A549 treated with ZK216348 at 1 μM for 4 hours (cell line): Measurements from ENCODE around the gene POC5. TPM values are rescaled to one million over a fixed set of nuclear protein-coding genes. Genes with fewer than 3 reads are reported as not detected.

Source experiments
- total RNA-seq: library from RNA; stranded (reverse); fragments of 200-300 nt; extraction: Qiagen RNA extraction; gene quantifications from 5 replicates; pipeline ENCODE4 v1.2.3, GENCODE V29; 2022; ENCODE audit warnings: low read depth

Gene POC5
- 8.8 to 13.9 TPM (median 10.3 TPM) in 5 replicates for total RNA-seq

DNA sequence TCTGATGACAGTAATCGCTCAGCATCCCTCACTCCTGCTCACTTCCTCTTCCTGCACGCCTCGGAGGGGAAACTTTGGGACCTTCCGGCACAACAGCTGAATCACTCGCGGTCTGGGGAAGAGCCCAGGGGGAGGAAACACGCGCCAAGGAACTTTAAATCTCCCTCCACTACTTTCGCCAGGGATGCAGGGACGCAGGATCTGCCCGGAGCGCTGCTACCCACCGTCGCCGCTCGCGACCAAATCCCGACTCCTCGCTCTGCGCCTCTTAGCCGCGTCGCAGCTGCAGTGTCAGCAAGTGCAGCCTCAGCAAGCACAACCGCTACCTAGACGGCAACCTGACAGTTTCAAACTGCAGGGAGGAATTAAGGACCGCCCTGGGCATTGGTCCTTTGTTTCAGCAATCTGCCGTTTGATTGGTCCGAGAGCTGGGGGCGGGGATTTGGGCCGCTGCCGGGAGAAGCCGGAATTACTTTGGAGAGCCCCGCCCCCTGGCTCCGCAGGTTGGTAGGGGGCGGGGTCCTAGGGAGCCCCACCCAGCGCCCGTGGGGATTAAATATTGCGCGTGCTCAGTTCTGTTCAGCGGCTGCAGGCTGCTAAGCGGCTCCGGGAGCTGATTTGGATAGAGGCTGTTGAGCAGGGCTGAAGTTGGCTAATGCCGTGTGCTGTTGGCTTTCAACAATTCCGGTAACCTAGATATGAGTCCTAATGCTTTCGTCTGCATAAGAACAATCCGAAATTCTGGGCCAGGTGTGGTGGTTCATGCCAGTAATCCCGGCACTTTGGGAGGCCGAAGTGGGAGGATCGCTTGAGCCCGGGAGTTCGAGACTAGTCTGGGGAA is at the start of gene POC5:
POC5 (minus strand) TSS at position 356 of the 841 bp plus-strand sequence. CDS start 4,500 bp downstream, outside the sequence.

Other genes starting within 250 kb of the POC5 start
- 18.9 to 34.6 TPM (median 25.0 TPM) in 5 replicates for gene CERT1, start 205.8 kb downstream of the POC5 start, total RNA-seq
- 6.9 to 13.9 TPM (median 11.2 TPM) in 5 replicates for gene POLK, start 205.5 kb downstream of the POC5 start, total RNA-seq
- gene ANKDD1B, start 106.0 kb downstream of the POC5 start, total RNA-seq, result 0.14 to 0.17 TPM in 2 of 5 replicates, not detected in the others